NCI-H510A (cell line): ENCODE data around the gene ZNF185.
"Not testable (repeated sequence)": the region's sequence is repeated elsewhere in the genome, so short reads cannot be mapped to it uniquely, and the experiment has no call there.

Experiments
- DNase-seq: peaks from one replicate; lab custom pipeline; 2025; lab: John Stamatoyannopoulos, UW

Gene ZNF185

DNA sequence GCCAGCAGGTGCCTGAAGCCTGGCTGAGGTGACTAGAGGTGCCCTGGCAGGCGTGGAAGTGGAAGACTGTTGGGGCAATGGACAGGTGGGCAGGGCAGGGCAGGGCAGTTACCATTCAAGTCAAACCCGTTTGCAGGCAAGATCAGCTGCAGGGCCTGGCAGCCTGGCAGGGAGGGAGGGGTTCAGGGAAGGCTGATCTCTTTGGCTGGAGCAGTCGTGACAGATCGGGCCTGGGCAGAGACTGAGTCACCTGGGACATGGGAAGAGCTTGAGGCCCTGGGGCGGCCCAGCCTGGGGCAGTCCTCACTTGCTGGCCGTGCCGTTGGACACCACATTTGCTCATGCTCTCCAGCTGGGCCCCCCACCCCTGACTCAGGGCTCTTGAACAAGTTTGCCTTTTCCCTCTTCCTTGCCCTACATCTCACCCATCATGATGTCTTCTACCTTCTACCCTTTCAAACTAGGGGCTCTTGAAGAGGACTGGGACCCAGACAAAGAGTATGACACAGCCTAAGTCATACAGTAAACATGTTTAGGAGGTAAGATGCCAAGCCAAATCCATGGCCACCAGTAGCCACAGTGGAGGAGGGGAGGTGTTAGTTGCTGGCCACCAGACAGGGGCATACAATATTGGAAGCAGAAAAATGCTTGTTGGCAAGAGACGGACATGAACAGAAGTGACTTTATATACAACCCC lies 2.0 kb upstream of the ZNF185 start:
- no peak for DNase-seq

DNA sequence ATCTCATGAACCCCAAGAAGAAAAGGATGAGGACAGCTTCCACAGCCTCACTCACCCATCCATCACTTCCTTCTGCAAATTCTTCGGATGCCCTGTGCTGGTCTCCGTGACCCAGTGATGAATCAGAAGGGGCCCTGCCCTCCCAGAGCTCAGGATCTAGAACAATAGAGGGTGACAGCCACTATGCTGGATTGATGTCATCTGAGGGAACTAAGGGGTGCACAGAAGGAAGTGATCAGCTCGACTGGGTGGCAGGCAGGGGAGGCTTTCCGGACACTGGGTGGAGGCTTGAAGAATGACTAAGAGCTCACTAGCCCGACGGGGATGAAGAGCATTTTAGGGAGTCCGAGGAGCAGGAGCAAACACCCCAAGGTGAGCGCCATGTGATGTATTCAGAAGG lies 1.4 kb upstream of the ZNF185 start:
- DNase-seq = no peak

DNA sequence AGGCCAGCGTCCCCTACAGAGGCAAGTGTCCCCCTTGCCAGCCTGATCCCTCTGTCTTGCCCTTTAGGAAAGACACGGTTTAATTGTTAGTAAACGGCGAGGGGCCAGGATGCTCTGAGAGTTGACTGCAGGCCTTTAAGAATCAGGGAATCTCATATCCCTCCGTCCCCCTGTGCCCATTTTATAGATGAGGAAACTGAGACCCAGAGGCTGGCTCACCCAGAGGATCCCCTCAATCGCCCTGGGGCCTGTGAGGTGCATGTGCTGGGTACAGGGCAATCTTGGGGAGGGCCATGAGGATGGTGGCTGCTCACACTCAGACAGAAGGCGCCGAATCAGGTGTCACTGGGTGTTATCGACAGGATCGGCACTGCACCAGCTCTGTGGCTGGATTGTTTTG lies 575 bp downstream of the ZNF185 start:
- no peak for DNase-seq

DNA sequence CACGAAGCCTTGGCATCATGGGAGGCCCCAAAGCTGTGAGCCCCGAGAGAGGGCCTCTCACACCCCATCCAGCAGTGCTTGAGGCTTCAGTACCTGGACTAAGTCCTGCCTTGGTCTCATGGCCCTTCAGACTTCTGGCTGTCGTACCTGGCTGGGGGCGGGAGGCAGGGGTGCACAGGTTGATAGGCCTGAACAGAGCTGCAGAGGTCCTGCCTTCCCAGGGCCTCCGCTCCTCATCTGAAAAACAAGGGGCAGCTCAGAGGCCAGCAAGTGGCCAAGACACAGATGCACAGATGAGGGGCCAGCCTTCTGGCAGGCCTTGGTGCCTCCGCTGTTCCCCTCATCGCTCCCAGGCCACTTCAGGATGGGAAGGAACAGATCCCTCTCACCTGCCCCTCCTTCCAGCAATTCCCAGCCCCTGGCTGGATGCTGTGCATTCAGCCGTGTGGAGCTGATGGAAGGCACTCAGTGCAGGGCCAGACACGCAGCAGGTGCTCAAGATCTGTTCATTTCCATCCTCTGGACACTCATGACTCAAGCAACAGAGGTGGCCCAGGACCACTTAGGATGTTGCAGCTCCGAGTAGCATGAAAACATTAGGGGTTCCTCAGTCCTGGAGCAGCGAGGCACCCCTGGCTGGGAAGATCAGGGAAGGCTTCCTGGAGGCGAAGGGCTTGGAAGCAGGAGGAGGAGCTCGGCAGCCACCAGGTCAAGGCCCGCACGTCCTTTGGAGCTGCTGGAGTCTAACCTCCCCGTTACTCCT lies 1.4 kb downstream of the ZNF185 start:
- no peak for DNase-seq

DNA sequence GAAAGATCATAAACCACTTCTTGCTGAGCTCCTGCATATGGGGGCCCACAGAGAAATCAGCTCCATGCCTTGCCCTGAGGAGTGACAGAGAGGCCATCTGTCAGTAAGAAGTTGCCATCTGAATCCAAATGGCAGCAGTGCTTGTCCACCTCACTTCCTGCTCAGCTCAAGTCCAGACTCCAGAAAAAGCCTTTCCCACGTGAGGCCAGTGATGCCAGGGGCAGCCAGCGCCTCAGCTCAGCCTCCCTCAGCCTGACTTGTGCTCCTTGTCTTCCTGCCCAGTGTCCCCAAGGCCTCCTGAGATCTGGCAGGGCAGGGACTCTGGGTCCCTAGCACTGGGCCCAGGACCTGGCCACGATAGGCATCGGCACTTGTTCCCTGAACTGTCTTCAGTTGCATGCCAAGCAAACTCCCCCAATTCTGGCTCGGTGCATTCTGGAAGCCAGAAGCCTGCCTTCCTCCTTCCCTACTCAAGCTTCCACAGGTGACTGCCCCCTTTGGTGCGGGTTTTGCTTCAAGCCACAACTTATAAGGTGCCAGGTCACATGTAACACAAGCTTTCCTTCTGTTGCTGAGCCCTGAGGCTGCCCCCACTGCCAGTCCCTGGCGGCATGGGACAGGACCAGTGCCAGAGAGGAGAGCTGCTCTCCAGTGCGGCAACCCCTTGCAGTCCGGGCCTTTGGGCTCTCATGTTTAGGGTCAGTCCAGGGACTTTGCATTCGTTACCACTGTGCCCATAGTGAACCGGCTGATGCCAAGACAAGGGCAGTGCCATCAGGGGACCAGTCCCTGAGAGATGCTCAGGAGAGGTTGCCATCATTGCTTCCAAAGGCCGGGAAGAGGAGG lies 2.2 kb downstream of the ZNF185 start:
- DNase-seq = no peak

DNA sequence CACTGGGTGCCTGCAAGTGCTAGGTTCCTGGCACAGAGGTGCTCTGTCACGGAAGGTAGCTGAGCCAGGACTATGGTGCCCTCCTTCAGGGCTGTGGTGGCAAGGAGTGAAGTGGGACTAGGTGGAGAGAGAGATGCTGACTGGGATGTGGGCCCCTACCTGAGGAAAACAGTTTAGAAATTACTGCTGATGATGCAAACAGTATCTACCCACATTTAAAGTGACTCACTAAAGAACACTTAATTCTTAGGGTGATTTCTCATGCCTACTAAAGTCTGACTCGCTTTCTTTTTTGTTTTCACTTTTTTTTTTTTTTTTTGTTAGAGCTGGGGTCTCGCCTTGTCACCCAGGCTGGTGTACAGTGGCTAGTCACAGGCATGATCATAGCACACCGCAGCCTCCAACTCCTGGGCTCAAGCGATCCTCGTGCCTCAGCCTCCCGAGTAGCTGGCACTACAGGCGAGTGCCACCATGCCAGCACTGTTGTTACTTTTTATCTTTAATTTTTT lies 3.1 kb downstream of the ZNF185 start:
- DNase-seq = no peak

DNA sequence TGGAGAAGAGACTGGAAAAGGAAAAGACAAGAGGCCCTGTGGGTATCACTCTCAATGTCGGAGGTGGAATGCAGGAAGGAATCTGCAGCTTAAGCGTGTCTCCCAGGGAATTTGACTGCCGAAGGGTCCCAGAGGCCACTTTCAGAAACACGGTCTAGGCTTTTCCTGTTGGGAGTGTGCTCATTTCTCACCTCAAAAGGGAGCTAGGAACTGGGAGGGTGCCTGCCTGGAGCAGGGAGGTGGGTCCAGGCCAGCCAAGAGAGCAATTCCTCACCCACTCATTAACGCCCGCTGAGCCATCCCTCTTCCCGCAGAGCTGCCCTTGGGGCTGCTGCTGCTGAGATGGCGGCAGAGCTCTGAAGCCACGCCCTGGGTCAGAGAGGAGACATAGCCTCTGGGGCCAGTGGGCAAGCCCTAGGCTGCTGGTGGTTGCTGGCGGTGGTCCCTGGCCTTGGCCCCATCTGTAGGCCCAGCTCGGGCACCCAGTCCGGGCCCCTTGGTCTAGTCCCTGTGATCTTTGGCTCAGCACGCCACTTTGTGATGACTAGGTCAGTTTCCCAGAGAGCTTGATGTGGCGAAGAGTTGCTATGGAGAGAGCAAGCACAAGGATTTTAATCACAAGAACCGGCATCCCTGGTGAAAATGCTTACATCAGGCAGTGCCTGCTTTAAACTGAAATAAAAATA lies 4.1 kb downstream of the ZNF185 start:
- DNase-seq = no peak

DNA sequence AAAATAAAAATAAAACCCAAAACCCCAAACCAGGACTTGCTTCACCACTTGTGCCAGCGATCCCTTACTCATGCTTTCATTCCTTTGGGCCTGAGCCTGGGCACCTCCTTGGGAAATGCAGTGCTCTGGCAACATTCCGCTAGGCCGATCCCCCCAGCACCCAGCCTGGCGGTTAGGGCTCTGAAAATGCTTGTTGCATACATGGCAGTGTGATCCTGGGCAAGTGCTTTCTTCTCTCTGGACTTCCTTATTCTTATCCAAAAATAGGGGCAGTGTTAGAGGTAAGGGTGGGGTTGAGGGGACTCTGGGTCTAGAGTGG lies 4.6 kb downstream of the ZNF185 start:
- DNase-seq = no peak

DNA sequence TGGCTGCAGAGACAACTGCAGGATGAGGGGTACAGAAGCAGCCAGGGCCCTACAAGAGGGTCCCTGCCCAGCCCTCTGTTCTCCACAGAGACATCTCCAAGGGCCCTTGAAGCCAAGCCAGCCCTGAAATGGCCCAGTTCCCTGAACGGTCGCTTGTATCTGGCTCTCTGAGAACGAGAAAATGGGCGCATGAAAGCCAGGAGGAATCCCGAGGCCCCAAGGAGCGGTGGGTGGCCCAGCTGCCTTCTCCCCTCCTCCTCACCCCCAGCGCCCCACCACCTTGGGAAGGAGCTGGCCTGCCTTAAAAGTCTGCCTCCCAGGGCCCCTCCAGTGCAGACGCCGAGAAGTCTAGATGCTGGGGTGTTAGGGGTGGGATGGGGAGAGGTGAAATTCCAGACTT lies 5.7 kb downstream of the ZNF185 start:
- no peak for DNase-seq

DNA sequence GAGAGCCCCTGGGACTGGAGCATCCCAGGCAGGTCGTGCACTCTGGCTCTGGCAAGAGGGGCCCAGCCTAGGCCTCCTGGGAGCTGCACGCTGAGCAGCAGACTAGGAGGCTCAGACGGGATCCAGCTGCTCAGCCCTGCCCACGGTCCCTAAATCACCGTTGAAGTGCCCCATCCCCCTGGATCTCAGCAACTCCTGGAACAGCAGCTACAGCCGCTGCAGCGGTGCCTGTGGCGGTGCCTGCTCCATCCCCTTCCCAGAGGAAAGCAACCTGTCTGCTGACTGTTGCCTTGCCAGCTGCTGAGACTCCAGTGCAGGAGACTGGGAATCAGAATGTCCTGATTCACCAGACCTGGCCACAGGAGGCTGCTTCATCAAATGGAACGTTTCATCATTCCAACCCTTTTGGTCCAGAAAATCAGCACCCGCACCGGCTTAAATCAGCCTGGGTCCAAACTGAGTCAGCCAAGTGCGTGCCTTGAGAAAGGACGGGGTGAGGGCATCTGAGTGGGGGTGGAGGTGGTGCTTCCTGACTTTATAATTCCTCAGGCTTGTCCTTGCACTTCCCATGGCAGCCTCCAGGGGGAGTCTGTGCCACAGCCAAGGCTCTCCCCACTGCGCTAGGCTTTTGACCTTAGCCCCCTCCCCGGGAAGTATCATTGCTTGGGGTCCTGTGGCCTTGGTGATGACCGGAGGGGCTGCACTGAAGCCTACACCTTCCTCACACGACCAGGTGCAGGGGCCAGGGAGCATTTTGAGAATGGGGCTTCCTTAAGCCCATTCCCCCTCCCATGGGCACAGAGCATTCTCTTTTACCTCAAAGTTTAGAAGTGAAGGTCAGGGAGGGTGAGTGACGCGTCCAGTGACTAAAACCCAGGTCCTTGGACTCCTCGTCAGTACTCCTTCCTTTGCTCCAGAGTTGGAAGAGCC lies 6.5 kb downstream of the ZNF185 start:
- peak; percentile 3 for DNase-seq

DNA sequence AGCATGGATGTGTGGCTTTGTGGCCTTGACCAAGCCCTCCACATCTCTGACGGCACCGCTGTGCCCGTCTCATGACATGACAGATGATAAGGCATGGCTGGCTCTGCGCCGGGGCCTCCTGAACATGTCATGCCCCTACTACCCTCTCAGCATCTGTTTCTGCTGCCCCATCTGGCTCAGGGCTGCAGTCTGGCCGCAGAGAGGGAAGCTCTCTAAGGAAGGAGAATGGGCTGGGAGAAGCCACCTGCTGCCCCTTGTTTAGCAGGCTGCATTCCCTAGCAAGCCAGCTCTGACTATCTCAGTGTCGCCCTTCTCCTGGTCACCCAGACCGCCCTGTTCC lies 7.2 kb downstream of the ZNF185 start:
- no peak for DNase-seq

DNA sequence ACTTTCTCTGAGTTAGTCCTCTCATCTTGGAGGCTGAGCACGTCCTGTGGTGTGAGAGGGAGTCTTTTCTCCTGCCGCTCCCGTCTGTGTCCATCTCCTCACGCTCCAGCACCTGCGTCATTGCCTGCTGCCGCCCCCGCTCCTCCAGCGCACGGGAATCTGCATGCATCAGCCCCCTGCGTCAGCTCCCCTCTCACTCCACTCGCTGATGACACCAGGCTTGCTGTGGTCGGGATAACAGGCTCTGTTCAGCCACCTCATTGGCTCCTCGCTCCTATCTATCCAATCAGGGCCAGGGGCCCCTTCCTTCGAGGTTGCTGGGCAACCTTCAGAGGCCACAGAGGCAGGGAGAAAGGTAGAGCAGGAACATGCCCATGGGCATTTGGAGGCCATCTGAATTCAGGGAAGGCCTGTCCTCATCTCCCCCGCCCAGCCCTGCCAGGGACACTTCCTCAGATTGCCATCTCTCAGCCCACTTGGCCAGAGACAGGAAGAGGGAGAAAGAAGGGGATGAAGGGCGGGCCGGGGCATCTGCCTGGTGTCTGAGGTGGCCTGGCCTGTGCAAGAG lies 9.3 kb downstream of the ZNF185 start:
- DNase-seq = peak; percentile 6

DNA sequence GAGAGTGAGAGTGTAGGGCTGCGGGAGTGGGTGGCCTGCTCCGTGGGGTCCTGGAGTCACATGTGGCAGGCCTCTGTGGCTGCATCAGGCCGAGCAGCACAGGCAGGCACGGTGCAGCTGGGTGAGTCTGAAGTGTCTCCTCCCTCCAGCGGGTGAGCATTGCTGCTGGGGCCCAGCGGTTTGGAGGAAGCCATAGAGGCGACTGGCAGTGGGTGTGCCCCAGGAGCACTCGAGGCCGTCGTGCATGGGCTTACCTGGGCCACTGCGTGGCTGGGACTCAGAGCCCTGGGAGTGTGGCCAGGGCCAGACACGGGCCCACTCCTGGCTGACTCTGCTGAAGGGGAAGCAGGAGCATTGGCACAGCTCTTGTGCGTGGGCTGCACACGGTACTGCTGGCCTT lies 10.6 kb downstream of the ZNF185 start:
- no peak for DNase-seq

DNA sequence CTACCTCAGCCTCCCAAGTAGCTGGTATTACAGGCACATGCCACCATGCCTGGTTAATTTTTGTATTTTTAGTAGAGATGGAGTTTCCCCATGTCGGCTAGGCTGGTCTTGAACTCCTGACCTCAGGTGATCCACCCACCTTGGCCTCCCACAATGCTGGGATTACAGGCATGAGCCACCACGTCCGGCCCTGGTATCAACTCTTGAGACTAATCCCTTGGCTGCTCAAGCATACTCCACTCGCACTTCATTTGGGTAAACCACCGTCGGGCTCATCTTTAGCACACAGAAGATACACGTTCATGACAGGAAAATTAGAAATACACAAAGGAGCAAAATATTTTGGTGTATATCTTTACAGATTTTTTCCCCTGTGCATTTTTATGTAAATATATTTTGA lies 12.2 kb downstream of the ZNF185 start:
- DNase-seq = not testable (repeated sequence)

DNA sequence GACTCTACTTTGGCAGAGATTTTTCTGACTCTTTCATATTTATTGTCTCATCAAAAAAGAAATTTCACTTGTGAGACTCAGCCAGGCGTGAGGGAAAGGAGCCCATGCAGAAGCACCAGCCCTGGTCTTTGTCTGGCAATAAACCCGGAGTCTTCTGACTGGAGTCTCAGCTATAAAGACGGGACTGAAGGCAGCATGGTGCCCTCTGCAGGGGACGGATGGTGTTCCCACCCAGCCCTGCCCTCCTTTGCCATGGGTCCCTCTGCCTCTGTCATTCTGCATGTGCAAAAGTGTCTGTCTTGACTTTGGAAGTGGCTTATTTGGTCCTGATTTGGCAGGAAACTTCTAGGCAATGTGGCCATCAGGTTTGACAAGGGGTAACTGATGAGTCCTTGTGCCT lies 14.2 kb downstream of the ZNF185 start:
- DNase-seq = no peak

DNA sequence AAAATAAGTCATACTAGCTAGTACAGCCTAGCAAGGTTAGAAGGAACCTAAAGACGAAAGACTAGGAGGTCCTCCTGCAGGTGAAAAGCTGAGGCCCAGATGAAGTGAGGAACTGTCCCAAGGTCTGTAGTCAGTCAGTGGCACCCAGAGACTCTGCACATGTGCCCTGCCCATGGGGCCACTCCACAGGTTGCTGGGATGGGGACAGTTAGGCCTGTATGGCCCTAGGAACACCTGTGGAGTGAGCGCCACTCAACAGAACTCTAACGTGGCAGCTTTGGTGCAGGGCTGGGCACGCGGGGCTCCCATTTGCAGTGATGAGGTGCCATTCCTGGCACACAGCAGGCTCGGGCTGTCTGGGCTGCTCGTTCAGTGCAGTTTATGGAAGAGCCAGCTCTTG lies 14.8 kb downstream of the ZNF185 start:
- DNase-seq = no peak

DNA sequence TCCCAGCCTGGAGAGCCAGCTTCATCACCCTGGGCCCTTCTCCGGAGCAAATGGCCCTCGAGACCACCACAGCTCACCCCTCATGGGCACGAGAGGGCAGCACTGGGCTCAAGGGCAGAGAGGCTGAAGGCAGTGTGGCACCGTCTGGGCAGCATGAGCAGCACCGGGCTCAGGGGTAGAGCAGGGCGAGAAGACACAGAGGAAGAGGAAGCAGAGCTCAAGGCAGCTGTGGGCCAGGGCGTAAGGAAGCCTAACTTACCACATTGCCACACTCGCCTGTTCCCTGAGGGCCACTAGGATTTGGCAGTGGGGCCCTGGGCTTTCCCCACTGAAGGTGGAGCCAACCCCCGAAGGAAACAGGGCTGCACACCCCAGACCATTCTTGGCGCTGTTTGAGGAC lies 15.5 kb downstream of the ZNF185 start:
- DNase-seq = no peak

DNA sequence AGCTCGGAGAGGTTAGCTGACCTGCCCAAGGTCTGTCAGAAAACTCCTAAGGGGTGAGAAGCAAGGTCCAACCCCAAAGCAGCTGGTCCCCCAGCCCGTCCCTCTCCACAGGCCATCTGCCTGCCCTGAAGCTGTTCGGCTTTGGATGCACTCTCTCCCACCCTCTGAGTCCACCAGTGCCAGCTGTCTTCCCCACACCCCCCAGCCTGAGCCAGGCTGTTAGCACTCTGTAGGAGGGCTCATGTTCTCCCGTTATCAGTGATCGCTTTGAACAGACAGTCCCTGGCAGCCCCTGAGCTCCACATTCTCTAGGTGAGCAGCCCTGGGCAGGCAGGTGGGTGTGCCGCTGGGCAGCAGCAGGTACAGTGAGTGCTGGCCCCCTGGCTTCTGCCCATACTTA lies 16.0 kb downstream of the ZNF185 start:
- DNase-seq = no peak

DNA sequence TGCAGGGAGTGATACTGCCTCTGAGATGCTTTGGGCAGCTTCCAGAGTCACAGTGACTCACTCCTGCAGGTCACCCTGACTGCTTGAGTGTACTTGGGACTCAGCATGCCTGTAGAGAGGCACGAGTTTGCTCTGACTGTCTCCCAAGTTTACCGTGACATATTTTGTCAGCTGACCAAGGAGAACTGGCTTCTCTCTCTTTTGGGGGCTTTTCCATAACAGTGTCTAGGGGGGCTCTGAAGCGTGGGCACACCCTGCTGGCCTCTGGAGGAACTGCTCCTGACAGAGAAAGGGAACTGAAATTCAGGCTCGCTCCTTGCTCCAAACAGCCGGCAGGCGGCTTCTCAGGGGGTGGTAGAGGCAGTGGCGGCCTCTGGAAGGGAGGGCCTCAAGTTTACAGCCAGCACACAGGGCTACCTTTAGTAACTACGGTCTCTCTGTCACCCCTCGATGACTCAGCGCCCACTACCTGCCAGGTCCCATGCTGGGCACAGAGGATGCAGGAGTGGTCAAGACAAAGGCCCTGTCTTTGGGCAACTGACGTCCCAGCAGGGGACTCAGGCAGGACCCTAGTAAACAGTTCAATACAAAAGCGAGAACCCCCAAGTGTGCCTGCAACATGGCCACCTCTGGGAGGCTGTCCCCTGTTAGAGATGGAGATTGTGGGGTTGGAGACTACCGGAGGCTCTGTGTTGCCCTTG lies 17.8 kb downstream of the ZNF185 start:
- no peak for DNase-seq
